CD4-positive, alpha-beta T cell treated with Interleukin-17A for 4 hours (primary cell): ENCODE results near the gene MLIP.
"Not testable (repeated sequence)": the region's sequence is repeated elsewhere in the genome, so short reads cannot be mapped to it uniquely, and the experiment has no call there.

Experiments used
- DNase-seq: peaks from one replicate; pipeline ENCODE4 v3.0.0-alpha.2; 2020; ENCODE audit warnings: mixed read lengths

The MLIP gene, protein sequence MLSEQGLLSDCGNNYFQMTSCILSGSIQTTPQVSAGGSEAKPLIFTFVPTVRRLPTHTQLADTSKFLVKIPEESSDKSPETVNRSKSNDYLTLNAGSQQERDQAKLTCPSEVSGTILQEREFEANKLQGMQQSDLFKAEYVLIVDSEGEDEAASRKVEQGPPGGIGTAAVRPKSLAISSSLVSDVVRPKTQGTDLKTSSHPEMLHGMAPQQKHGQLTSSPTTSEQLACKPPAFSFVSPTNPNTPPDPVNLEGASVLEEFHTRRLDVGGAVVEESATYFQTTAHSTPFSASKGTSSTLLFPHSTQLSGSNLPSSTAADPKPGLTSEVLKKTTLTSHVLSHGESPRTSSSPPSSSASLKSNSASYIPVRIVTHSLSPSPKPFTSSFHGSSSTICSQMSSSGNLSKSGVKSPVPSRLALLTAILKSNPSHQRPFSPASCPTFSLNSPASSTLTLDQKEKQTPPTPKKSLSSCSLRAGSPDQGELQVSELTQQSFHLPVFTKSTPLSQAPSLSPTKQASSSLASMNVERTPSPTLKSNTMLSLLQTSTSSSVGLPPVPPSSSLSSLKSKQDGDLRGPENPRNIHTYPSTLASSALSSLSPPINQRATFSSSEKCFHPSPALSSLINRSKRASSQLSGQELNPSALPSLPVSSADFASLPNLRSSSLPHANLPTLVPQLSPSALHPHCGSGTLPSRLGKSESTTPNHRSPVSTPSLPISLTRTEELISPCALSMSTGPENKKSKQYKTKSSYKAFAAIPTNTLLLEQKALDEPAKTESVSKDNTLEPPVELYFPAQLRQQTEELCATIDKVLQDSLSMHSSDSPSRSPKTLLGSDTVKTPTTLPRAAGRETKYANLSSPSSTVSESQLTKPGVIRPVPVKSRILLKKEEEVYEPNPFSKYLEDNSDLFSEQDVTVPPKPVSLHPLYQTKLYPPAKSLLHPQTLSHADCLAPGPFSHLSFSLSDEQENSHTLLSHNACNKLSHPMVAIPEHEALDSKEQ

DNA sequence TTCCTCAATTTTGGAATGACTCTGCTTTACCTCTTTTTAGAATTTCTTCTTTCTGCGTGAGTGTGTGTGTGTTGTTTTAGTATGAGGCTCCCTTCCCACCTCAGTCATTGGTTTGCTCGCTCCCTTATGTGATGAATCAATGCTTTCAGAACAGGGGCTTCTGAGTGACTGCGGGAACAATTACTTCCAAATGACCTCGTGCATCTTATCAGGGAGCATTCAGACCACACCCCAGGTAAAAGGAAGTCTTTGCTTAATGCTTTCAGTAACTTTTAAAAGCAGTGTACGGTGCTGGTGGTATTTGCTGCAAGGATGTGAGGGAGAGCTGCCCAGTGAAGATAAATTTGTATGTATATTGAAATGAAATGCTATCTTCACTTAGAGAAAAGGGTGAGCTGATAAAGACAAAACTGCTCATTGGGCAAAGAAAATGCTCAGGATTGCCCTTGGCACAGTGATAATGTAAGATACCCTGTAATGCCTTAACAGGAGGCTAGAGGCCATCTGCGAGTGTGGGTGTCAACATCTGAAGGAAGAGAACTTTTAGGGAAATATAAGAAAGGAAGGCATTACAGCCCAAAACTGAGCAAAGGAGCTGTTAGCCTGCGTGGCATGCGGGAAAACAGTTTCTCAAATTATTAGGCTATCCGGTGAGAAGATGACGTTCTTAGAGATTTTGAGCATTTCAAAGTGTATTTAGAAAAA lies at the start of gene MLIP:
MLIP (plus strand) TSS at position 103 of the 705 bp plus-strand sequence; CDS start at position 140, 37 bp downstream.
- DNase-seq, result no peak

DNA sequence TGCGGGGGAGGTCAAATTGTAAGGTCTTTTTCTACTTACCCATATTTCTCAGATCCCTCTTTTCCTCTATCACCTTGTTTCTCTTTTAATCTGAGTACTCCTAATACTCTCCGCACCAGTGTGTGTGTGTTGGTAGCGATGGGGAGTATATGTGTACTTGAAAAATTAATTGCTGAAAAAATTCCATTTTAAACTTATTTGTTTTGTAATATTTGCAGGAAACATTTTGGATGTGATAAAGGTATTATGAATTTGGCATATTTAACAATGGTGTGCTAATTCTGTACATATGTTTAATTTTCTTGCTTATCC lies 48.1 kb upstream of the MLIP start:
- no peak for DNase-seq

DNA sequence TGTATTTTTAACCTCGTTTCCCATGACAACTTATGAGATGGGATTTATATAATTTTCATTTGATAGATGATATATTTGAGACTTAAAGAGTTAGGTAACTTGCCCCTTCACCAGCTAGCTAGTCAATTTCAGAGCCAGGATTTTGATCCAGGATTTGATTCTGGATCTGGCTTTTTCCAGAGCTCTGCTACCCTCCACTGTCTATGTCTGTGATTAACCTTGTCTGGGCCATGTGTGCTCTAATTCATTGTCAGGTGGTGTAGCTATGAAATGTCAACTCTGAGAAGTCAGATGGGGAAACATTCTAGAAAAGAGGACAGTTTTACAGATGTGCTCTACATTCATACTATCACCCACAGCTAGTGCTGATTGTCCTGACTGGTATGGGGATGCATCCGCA lies 42.5 kb upstream of the MLIP start:
- no peak for DNase-seq

DNA sequence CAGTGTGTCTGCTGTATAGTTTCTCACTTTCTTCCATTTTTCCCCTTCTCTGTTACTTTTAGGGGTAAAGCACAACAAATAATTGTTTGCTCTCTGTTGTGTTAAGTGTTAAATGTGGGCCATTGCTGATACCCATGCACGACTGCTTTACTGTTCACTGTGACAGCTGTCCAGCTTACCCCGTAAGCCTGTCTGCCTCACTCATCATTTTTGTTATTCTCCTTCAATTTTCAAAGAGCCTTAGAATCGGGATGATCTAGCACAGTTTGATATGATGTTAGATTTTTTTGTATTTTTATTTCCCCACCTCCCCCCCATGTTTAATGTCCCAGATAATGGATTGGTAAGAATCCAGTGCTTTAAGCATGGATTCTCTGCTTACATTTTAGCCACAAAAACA lies 41.2 kb upstream of the MLIP start:
- DNase-seq, result no peak

DNA sequence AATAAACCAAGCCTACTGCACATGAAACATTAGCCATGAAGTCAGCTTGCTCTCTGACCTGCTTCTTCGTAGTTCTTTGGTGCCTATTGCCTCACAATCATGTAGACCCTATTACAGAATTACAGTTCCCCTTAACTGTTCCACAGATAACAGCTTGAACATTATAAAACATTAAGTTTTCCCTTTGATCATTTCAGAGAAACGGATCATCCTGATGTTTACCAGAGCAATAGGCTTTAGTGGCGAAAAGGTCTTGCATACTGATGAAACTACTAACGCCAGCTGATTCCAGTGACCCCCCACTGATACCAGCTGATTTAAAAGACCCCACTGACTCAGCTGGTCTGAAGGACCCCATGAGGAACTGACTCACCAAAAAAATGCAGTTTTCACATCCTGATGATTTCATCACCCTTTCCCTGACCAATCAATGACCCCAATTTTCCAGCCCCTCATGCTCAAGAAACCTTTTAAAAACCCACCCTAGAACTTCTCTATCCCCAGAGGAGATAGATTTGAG lies 39.4 kb upstream of the MLIP start:
- DNase-seq, result no peak

DNA sequence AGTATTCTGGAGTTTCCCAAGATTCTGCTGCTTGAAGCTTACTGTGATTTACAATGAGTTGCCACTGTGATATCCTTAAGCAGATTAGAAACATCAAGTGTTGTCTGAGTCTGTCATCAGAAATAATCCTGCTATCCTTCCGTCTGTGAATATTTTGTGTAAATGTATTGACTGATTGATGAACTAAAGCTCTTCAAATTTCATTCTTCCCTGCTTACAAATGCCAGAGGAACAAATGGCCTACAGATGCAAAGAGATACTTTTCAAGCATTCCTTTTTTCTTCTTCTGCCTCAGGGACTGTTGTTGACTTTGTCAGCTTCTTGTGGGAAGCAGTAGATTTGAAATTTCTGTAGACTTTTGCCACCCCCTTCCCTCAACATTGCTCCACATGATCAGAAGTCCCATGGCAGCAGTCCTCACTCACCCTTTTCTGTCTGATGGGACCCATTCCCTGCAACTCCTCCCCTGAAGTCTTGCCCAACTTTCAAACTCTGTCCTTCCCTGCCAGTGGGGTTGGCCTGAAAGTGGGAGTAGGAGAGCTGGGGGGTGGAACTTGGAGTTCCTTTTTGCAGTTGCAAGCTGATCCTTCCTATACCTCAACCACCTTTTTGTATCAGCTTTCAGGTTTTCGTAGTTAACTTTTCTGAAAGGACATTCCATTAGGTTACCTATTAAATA lies 38.5 kb upstream of the MLIP start:
- no peak for DNase-seq

DNA sequence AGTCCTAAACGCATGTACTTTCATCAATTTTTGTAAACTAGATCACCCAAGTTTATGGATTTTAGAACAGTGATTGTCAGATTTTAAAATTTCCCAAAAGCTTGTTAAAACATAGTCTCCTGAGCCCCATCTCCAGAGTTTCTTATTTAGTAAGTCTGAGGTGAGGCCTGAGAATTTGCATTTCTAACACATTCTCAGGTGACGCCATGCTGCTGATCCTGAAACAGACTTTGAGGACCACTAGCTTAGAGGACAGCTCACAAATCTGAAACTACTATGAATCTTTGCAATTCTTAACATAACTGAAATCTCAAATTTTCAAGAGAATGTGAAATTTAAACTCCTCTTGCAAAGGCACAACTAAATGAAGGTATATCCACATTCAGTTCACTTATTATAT lies 37.8 kb upstream of the MLIP start:
- DNase-seq, result no peak

DNA sequence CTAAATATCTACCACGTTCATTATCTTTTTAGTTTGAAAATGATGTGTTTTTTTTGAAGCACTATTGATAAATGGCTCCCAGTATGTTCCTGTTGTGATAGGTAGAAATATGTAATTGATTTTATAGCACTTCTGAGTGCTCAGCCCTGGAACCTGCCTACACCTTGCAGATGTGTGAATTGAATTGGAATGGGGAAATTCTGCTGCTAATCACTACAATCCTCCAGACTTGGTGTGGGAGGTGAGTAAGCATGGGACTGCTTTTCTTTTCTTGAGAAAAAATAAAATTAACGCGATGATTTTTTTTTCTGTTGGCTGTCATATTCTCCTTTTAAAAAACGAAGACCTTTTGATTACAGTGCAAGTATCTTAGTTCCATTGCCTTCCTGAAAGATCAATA lies 37.1 kb upstream of the MLIP start:
- no peak for DNase-seq

DNA sequence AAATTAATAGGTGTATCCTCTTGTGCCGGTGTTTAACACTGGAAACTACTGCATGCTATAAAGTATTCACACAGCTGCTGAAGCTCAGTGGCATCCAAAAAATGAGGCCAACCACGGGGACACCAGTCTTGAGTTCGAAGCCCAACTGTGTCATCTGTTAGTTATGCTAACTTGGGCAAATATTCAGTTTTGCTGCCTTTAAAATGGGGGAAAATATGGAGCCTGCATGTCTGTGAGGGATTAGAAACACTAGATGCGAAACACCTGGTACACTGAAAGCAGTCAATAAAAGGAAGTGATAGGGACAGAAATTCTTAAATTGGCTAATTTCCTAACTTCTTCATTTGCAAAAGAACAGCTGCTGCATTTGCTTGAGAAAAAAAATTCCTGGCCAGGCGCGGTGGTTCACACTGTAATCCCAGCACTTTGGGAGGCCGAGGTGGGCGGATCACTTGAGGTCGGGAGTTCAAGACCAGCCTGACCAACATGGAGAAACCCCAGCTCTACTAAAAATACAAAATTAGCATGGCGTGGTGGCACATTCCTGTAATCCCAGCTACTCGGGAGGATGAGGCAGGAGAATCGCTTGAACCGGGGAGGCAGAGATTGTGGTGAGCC lies 36.6 kb upstream of the MLIP start:
- no peak for DNase-seq

DNA sequence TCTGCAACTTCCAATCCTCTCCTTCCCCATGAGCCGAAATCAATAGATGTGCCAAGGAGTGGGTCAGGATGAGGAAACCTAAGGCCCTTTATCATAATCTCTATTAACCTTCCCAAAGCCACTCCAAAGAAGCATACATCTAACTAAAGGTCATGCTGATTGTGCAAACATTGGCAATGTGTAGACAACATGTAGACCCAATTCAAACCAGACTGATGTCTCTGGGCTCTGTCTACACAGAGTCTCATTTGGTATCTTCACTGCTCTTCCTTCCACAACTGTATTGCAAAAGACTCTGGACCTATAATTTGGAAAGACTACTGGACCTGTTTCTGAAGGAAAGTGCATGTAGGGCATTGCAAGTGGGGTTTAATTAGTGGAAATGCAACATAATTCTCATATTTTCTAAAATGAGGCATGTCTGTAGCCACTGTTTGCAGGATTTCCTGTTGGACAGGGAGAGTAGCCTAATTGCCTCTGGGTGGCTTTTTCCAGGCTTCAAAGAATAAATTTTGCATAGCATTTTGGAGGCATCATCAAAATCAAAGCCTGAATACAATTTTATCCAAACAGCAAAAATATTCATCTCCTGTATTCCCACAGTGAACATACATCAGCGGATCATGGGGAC lies 35.0 kb upstream of the MLIP start:
- DNase-seq, result no peak

DNA sequence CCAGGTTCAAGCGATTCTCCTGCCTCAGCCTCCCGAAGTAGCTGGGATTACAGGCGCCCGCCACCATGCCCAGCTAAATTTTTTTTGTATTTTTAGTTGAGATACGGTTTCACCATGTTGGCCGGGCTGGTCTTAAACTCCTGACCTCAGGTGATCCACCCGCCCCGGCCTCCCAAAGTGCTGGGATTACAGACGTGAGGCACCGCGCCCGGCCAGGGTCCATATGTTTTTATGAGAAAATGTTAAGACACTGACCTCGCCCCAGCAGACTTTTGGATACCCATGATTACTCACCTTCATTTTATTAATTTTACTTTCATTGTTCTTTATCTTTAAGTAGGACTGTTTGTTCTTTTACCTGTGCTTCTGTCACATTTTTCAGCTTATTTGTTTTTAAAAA lies 29.7 kb upstream of the MLIP start:
- DNase-seq, result not testable (repeated sequence)

DNA sequence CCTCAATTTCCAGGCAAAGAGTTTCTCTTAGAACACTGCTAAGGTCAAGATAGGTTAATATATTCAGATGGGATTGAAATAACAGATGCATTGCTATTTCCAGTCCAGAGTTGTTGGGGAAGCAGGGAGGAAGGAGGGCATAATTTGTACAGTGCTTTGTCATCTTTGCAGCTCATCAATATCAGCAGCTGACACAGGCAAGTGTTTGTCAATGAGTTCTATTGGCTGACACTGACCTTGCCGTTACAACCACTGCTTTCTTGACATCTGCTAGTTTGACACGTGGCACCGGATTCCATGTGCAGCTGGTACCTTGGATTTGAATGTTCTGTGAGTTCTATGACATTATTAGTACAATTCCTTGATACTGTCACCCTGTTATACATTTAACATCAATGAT lies 28.0 kb upstream of the MLIP start:
- no peak for DNase-seq

DNA sequence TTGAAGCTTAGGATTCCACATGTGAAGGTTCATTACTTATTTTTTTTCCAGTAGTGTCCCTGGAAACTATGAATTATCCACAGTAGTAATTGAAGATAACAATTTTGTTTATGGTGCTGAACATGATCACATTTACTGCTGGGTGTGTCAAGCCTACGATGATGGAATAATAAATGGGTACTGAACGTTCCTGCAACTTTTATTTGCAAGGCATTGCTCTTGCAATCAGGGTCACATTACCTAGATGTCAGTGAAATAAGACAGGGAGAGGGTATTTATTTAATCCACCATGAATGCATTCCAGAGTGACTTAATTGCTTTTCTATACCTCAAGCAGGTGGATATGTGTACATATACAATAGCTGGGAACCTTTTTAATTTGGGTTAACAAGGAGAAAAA lies 27.0 kb upstream of the MLIP start:
- no peak for DNase-seq

DNA sequence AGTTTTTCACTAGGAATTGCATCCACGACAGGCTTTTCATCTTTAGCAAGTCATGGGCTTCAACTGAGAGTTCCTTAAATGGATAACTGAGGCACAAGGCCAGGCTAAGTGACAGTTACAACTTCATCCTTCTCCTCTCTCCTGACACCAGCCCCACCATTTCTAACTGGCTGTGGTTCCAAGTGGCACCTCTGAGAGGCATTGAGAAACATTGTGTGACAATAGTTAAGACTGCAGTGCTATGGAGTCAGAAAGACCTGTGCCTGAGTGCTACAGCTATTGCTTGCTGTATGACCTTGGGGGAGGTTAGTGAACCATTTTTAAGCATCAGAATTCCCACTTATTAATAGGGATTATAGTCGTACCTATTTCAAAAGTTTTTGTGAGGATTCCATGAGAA lies 26.2 kb upstream of the MLIP start:
- DNase-seq, result no peak

DNA sequence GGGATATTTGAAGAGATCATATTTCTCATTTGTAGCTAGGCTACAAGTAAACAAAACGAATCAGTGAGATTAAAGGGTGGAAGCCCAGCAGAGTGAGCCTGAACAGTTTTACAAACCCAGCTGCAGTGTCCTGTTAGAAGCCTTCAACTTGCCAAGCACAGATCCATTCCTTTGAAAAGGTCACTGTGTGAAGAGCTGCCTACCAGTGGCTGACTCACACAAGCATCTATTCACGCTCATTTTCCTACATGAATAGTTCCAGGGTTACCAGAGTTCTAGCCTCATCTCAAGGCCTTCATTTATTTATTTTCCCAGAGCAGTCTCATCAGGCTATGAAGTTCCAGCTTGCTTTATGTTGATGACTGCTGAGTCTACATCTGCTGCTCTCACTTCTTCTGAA lies 25.7 kb upstream of the MLIP start:
- no peak for DNase-seq

DNA sequence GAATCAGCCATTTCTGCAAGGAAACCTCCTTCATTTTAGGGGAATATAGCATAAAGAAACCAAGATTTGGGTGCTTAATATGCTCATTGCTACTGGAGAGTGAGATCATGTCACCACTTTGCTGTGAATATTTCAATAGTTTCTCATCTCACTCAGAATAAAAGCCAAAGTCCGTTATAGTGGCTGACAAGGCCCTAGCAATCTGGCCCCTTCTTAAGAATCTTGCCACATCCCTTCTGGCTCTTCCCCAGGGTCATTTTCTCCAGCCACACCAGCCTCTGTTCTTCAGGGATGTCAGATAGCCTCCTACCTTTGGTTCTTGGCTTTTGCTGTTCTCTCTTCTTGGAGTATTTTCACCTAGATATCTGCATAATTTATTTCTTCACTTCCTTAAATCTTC lies 24.8 kb upstream of the MLIP start:
- DNase-seq, result no peak

DNA sequence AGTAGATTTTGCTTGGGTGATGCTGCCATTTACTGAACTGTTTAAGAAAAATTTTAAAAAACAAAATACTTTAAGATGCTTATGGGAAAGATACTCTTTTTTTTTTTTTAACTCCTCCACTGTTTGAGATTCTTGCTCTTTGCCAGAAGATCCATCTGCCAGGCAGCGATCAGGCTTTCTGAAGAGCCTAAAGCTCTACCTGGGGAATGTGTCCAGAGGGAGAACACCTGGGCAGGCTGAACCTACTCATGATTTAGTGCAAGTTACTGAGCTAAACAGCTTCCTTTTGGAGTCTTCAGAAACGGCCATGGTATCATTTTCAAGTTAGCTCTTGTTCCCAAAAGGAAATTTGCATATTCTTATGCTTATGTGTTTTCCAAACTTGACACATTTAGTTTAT lies 23.5 kb upstream of the MLIP start:
- no peak for DNase-seq

DNA sequence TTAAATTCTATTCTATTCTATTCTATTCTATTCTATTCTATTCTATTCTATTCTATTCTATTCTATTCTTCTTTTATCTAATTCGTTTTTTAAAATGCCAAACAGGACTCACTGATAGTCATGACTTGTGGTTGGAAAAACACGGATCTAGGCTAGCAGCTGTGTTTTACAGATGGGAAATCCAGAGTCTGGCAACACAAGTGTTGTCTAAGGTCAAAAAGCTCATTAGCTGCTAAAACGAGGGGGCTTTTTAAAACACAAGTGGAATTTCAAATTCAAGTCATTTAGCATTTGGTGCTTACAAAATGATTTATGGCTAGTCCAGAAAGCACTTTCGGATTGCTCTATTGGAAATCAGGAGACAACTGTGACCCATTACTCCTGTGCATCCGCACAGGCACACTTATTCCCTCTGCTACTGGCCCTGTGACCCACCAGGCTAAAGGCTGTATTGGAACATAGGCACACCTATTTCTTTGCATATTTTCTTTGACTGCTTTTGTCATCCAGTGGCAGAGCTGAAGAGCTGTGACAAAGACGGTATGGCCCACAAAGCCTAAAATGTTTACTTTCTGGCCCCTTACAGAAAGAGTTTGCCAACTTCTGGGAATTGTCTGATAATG lies 17.8 kb upstream of the MLIP start:
- DNase-seq, result no peak

DNA sequence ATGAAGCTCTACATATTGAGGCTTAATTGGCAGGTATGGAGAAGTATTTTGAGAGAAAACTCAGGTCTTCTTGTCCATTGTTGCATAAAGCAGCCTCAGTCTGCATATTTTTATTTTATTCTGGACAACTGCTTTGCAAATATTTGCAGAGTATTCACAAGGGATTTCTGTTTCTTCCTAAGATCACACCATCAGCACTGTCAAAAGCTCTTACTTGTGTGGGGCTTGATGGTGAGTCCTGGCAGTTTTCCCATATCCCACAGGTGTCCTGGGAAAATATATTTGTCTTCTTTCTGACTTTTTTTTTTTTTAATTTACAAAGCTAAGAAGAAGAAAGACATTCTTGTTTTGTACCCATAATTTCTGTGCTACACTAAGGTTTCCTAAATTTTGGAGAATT lies 16.9 kb upstream of the MLIP start:
- no peak for DNase-seq

DNA sequence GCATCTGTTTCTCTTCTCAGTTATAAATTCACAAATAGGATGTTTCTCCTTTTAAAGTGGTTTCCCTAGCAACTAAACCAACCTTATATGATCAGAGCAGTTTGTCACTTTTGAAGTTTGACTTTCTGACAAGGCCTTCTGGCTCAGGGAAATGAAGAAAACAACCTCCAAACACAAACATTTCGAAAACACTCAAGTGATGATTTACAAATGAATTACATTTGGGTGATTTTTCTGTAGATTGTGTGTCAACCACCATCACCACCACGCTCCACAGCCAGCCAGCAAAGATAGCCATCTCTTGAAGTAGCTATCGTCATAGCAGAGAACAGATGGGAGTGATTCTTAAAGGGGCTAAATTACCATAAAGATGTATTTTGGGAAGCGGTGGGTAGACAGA lies 16.5 kb upstream of the MLIP start:
- no peak for DNase-seq

DNA sequence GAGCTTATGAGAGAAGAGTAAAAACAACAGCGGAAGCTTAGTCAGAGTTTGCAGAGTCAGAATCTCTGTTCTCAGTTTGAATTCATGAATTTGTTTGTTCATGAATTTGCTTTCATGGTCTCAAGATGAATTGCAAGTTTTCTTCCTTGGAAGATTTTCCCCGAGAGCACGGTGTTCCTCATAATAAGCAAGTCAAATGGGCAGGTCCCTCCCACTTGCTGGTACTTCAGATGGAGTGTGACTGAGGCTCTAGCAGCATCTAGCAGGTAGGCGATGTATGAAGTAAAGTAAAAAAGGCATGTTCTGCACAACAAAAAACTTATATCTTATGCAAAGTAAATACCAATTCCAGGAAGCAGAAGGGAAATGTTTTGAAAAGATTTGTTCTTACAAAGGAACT lies 15.5 kb upstream of the MLIP start:
- no peak for DNase-seq
